OCI-LY1 (cell line): ENCODE measurements around the gene KCNT1.
"Not testable (repeated sequence)": the region's sequence is repeated elsewhere in the genome, so short reads cannot be mapped to it uniquely, and the experiment has no call there.

ENCODE experiments used
- H2AFZ ChIP-seq: fragments of 200-600 bp; sonication (generic), shearing (Covaris generic); 2 replicates; pipeline ENCODE4 v1.6.0; 2014; ENCODE audit warnings: antibody characterized with exemption, mild to moderate bottlenecking, low read length
- H3F3A ChIP-seq: fragments of 200-600 bp; sonication (generic), shearing (Covaris generic); 2 replicates; pipeline ENCODE4 v1.6.0; 2014; ENCODE audit warnings: mild to moderate bottlenecking, antibody characterized with exemption, low read length, moderate library complexity; ENCODE audit not compliant: insufficient read depth
- H3K27ac ChIP-seq: fragments of 200-600 bp; sonication (generic); 2 replicates; pipeline ENCODE4 v1.5.1; 2014; ENCODE audit warnings: low read length, mixed run types, mild to moderate bottlenecking, low read depth; ENCODE audit not compliant: poor library complexity, severe bottlenecking
- H3K27me3 ChIP-seq: fragments of 200-600 bp; sonication (generic); 2 replicates; pipeline ENCODE4 v1.6.0; 2014; ENCODE audit warnings: antibody characterized with exemption, mild to moderate bottlenecking, low read length, moderate library complexity; ENCODE audit not compliant: insufficient read depth
- H3K36me3 ChIP-seq: fragments of 200-600 bp; sonication (generic); 2 replicates; pipeline ENCODE4 v1.6.1; 2014; ENCODE audit warnings: mild to moderate bottlenecking, antibody characterized with exemption, low read length, moderate library complexity, mixed read lengths; ENCODE audit not compliant: insufficient read depth
- H3K4me1 ChIP-seq: fragments of 200-600 bp; sonication (generic); 2 replicates; pipeline ENCODE4 v1.5.1; 2014; ENCODE audit warnings: mild to moderate bottlenecking, low read length, moderate library complexity; ENCODE audit not compliant: insufficient read depth, severe bottlenecking
- H3K4me2 ChIP-seq: fragments of 200-600 bp; sonication (generic), shearing (Covaris generic); 2 replicates; pipeline ENCODE4 v1.6.1; 2014; ENCODE audit warnings: low read length
- H3K4me3 ChIP-seq: fragments of 200-600 bp; sonication (generic); 2 replicates; pipeline ENCODE4 v1.5.1; 2014; ENCODE audit warnings: low read length, low read depth, mild to moderate bottlenecking, mixed read lengths; ENCODE audit not compliant: poor library complexity, severe bottlenecking
- H3K79me2 ChIP-seq: fragments of 200-600 bp; shearing (Covaris generic); 2 replicates; pipeline ENCODE4 v1.6.1; 2016; ENCODE audit warnings: mixed run types, low read length, mixed read lengths; ENCODE audit not compliant: insufficient read depth
- H3K9ac ChIP-seq: fragments of 200-600 bp; sonication (generic), shearing (Covaris generic); 2 replicates; pipeline ENCODE4 v1.6.1; 2014; ENCODE audit warnings: mild to moderate bottlenecking, low read length, mixed read lengths
- H3K9me2 ChIP-seq: fragments of 200-600 bp; sonication (generic), shearing (Covaris generic); 2 replicates; pipeline ENCODE4 v1.6.1; 2014; ENCODE audit warnings: low read depth, mild to moderate bottlenecking, low read length, mixed read lengths
- H3K9me3 ChIP-seq: fragments of 200-600 bp; shearing (Covaris generic); 2 replicates; pipeline ENCODE4 v1.6.1; 2014; ENCODE audit warnings: low read length, mixed read lengths
- H4K20me1 ChIP-seq: fragments of 200-600 bp; sonication (generic), shearing (Covaris generic); 2 replicates; pipeline ENCODE4 v1.6.0; 2016; ENCODE audit warnings: mild to moderate bottlenecking, low read length; ENCODE audit not compliant: insufficient read depth
- EZH2 ChIP-seq: fragments of 200-600 bp; sonication (generic), shearing (Covaris generic); IDR thresholded peaks from 2 replicates; pipeline ENCODE4 v1.8.0; 2017; ENCODE audit warnings: borderline replicate concordance, mixed run types, mild to moderate bottlenecking, antibody characterized with exemption, low read length, moderate library complexity, mixed read lengths
- TF ChIP-seq, protein P1 (sequence below): fragments of 200-600 bp; sonication (generic), shearing (Covaris generic); IDR thresholded peaks from 2 replicates; pipeline ENCODE4 v1.5.1; 2017; ENCODE audit warnings: mild to moderate bottlenecking, antibody characterized with exemption, low read length, moderate library complexity, mixed read lengths

Gene KCNT1

DNA sequence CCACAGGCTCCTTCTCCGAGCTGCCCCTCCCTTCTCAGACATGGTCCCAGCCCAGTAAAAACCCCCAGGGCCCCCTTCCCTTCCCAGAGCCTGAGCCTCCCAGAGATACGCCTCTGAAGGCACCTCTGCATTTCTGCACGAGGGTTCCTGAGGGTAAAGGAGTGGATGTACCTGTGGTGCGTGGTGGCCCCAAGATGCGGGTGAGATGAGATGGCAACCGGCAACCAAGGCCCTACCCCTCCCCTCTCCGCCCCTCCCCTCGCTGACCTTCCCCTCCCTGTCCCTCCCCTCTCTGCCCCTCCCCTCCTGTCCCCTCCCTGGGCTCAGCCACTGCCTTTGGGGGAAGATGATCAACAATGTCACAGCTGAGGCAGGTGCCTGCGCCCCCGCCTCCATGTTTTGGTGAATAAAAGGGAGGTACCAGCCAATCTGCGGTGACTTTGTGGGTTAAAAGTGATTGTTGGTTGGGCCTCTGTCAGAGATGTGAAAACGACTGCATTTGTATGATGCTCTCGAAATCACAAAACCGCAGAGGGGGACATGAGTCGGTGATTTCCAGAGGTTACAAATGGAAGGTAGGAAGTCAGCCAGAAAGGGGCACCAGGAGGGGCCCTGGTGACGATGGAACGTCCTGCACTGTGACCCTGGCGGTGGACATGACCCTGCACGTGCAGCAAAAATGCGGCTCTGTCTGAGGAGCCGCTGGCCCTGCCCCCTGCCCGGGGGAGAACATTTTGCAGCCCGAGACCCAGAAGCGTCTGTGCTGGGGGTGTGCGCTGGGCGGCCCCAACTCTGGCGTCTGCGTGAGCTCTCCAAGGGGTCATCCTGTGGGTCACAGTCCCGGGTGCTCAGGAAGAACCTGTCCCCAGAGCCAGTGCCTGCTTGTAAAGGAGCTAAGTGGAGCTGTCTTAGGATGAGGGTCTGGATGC, 35.2 kb upstream of the KCNT1 start:
- no peaks in the 10 kb centered on the region for H3K36me3 ChIP-seq
- no peak overlapping the region for H3K9ac ChIP-seq
- TF ChIP-seq EZH2, result no peak
- TF ChIP-seq, protein P1, sequence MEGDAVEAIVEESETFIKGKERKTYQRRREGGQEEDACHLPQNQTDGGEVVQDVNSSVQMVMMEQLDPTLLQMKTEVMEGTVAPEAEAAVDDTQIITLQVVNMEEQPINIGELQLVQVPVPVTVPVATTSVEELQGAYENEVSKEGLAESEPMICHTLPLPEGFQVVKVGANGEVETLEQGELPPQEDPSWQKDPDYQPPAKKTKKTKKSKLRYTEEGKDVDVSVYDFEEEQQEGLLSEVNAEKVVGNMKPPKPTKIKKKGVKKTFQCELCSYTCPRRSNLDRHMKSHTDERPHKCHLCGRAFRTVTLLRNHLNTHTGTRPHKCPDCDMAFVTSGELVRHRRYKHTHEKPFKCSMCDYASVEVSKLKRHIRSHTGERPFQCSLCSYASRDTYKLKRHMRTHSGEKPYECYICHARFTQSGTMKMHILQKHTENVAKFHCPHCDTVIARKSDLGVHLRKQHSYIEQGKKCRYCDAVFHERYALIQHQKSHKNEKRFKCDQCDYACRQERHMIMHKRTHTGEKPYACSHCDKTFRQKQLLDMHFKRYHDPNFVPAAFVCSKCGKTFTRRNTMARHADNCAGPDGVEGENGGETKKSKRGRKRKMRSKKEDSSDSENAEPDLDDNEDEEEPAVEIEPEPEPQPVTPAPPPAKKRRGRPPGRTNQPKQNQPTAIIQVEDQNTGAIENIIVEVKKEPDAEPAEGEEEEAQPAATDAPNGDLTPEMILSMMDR, result no peak
- no peaks in the 10 kb centered on the region for H3K9me3 ChIP-seq
- no peaks in the 10 kb centered on the region for H3K4me1 ChIP-seq
- no peaks in the 10 kb centered on the region; the same call in 1 of the 2 replicates for H3K27me3 ChIP-seq
- no peaks in the 10 kb centered on the region for H3F3A ChIP-seq
- H3K9me2 ChIP-seq, result no peaks in the 10 kb centered on the region
- no peak overlapping the region for H3K4me3 ChIP-seq
- no peaks in the 10 kb centered on the region for H4K20me1 ChIP-seq
- H3K79me2 ChIP-seq, result no peaks in the 10 kb centered on the region
- H2AFZ ChIP-seq, result no peak overlapping the region
- H3K27ac ChIP-seq, result no peak overlapping the region
- H3K4me2 ChIP-seq, result no peak overlapping the region

DNA sequence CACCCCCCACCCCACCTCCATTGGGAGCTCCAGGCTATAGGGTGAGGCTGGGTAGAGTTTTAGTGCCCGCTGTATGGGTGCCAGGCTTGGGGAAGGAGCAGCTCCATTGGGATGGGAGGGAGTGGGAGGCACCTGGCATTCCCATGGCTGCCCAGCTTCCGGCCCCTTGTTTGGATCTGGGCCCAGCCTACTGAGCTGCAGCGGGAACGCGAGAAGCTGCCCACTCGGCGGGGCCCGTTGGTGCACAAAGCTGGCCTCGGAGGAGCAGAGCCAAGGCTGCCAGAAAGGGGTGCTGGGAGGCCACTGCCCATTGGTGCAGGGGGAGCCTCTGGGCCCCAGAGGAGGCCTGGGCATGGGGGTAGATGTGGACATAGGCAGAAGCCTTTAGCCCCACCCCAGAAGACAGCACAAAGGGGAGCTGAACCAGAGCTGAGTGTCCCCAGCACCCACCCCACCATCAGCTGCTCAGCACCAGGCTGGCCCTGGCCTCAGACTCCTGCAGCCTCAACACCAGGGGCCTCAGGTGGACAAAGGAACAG, 34.5 kb upstream of the KCNT1 start:
- Histone ChIP-seq H3K9me3 (no peaks in the 10 kb centered on the region), H3F3A (no peaks in the 10 kb centered on the region), H3K9ac (no peak overlapping the region), H3K27ac (no peak overlapping the region), H3K4me1 (no peaks in the 10 kb centered on the region), H3K4me2 (no peak overlapping the region), H3K27me3 (no peaks in the 10 kb centered on the region; the same call in 1 of the 2 replicates), H3K9me2 (no peaks in the 10 kb centered on the region), H4K20me1 (no peaks in the 10 kb centered on the region), H3K79me2 (no peaks in the 10 kb centered on the region), H2AFZ (no peak overlapping the region), H3K4me3 (no peak overlapping the region), H3K36me3 (no peaks in the 10 kb centered on the region)
- no peak for TF ChIP-seq EZH2
- TF ChIP-seq, protein P1, result no peak

DNA sequence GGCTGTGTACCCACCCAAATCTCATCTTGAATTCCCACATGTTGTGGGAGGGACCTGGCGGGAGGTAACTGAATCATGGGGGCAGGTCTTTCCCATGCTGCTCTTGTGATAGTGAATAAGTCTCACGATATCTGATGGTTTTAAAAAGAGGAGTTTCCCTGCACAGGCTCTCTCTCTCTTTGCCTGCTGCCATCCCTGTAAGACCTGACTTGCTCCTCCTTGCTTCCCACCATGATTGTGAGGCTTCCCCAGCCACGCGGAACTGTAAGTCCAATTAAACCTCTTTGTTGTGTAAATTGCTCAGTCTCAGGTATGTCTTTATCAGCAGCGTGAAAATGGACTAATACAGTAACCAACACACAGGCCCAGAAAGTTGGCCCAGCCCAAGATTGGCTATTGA, 33.0 kb upstream of the KCNT1 start:
- H3K4me2 ChIP-seq, H3K79me2 ChIP-seq, H3F3A ChIP-seq, H3K27me3 ChIP-seq, H2AFZ ChIP-seq, H3K9ac ChIP-seq, H3K9me3 ChIP-seq, H3K27ac ChIP-seq, H3K4me1 ChIP-seq, H4K20me1 ChIP-seq, H3K9me2 ChIP-seq, H3K4me3 ChIP-seq, H3K36me3 ChIP-seq: not testable (repeated sequence)
